Measurements from ENCODE around the gene CCR3.

CCR3 gene

GRCh38 chr3:46293991-46294833 lies 52.0 kb downstream of the CCR3 start:
- no peak for DNase-seq
- no peaks in the 10 kb centered on the region for H3K27me3 ChIP-seq
- no peak overlapping the region for H3K4me3 ChIP-seq (ENCODE audit: low read depth, low read length)
- TF ChIP-seq CTCF (IDR thresholded peaks at IDR 0.05; ENCODE audit: low read depth, low read length): no peak
- H3K4me1 ChIP-seq: no peaks in the 10 kb centered on the region
- H3K36me3 ChIP-seq: no peaks in the 10 kb centered on the region
- H3K9me3 ChIP-seq: no peaks in the 10 kb centered on the region

- no peak overlapping the region for H3K4me3 ChIP-seq (ENCODE audit: low read depth, low read length)
- H3K4me1 ChIP-seq: no peaks in the 10 kb centered on the region
- no peaks in the 10 kb centered on the region for H3K27me3 ChIP-seq
- H3K36me3 ChIP-seq: no peaks in the 10 kb centered on the region
- no peak for DNase-seq
- no peaks in the 10 kb centered on the region for H3K9me3 ChIP-seq
- TF ChIP-seq CTCF (IDR thresholded peaks at IDR 0.05; ENCODE audit: low read depth, low read length): no peak
Observed at GRCh38 chr3:46296826-46297225, 54.6 kb downstream of the CCR3 start.

DNA sequence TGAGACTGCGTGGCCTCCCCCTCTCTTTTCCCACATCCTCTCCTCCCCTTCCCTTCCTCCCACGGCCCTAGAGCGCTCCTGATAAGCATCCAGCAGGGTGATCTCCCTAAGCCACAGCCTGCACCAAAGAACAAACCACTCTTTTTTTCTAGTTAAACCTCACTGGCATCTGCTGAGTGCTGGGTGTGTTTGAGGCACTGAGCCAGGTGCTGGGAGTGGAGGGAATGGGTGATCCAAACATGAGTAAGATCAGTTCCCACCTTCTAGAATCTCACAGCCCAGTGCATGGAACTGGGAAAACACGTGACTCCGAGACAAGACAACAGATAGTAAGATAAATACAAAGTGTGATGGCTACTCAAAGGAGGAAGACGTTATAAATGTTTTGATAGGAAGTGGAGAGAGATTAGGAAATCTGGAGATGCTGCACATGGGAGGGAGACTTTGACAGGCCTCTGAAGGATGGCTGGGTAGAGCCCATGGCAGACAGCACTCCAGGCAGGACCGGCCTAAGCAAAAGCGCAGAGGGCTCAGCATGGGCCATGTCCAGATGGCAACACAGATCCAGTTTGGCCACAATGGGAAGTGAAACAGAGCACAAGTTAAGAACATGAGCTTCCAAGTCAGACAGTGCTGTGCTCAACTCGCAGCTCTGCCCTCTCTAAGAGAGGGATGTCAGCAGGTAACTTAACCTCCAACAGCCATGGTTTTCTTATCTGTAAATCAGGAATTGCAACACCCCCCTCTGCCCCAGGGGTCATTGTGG lies 55.6 kb downstream of the CCR3 start:
- DNase-seq: no peak
- Histone ChIP-seq H3K9me3 (no peaks in the 10 kb centered on the region), H3K27me3 (no peaks in the 10 kb centered on the region), H3K4me3 (ENCODE audit: low read depth, low read length) (no peak overlapping the region), H3K4me1 (no peaks in the 10 kb centered on the region), H3K36me3 (no peaks in the 10 kb centered on the region)
- TF ChIP-seq CTCF (IDR thresholded peaks at IDR 0.05; ENCODE audit: low read depth, low read length): no peak

GRCh38 chr3:46298871-46299607 lies 56.8 kb downstream of the CCR3 start:
- H3K27me3 ChIP-seq: no peaks in the 10 kb centered on the region
- H3K9me3 ChIP-seq: no peaks in the 10 kb centered on the region
- DNase-seq: no peak
- TF ChIP-seq CTCF (IDR thresholded peaks at IDR 0.05; ENCODE audit: low read depth, low read length): no peak
- H3K4me1 ChIP-seq: no peaks in the 10 kb centered on the region
- H3K4me3 ChIP-seq (ENCODE audit: low read depth, low read length): no peak overlapping the region
- H3K36me3 ChIP-seq: no peaks in the 10 kb centered on the region

- no peak for TF ChIP-seq CTCF (IDR thresholded peaks at IDR 0.05; ENCODE audit: low read depth, low read length)
- Histone ChIP-seq H3K9me3 (no peaks in the 10 kb centered on the region), H3K27me3 (no peaks in the 10 kb centered on the region), H3K36me3 (no peaks in the 10 kb centered on the region), H3K4me1 (no peaks in the 10 kb centered on the region), H3K4me3 (ENCODE audit: low read depth, low read length) (no peak overlapping the region)
- DNase-seq: no peak
Observed at GRCh38 chr3:46299608-46300460, 57.6 kb downstream of the CCR3 start.
